ENCODE results near the gene DNM2.
"Not testable (repeated sequence)": the region's sequence is repeated elsewhere in the genome, so short reads cannot be mapped to it uniquely, and the experiment has no call there.

Gene DNM2

DNA sequence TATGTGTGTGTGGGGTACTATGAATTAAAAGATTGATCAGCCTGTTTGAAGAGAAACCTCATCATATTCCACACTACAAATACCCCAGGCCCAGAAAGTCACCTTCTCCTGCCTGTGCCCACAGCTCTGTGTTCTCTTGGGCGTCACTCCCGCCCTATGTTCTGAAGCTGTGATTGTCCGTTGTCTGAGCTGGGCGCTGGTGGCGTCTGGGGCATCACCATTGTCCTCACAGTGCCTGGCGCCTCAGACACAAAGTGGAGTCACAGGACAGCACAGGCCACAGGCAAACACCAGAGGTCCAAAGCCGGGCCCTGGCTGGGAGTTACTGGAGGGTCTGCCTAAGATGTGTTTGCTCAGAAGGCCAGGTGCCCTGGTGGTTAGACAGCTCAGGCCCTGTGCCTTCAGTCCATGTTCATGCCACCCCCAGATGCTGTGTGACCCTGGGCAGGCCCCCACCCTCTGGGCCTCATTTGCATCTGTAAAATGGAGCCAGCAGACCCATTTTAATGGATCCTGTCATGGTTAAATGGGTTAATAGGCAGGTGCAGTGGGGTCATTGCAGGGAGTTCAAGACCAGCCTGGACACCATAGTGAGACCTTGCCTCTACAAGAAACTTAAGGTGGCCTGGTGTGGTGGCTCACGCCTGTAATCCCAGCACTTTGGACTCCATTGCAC lies 34.5 kb downstream of the DNM2 start:
- no peak for DNase-seq (ENCODE audit: low read depth in 2 of 2)

DNA sequence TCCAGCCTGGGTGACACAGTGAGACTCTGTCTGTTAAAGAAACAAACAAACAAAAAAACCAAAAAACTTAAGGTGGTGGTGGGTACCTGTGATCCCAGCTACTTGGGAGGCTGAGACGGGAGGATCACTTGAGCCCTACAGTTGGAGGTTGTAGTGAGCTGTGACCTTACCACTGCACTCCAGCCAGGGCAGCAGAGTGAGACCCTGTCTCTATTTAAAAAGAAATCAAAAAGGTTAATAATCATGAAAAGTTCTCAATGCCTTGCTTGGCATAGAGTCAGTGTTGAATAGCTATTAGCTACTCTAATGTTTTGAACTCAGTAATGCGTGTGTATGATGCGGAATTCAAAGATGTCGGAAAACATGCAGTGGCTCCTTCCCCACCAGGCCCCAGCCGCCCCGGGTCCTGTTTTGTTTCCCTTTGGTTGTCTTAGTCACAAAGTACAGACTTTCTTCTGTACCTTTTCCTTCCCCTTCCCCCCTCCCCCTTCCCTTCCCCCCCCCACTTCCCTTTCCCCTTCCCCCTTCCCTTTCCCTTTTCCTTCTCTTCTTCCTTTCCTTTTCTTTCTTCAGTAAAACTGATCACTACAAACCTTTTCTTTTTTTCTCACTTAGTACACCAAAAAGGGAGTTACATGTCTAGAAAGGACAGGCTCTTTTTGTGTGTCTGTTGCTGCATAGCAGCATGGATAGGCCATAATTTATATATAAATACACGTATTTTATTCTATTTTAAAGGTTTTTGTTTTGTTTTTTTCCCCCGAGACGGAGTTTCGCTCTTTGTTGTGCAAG lies 35.2 kb downstream of the DNM2 start:
- DNase-seq (ENCODE audit: low read depth in 2 of 2) = no peak

DNA sequence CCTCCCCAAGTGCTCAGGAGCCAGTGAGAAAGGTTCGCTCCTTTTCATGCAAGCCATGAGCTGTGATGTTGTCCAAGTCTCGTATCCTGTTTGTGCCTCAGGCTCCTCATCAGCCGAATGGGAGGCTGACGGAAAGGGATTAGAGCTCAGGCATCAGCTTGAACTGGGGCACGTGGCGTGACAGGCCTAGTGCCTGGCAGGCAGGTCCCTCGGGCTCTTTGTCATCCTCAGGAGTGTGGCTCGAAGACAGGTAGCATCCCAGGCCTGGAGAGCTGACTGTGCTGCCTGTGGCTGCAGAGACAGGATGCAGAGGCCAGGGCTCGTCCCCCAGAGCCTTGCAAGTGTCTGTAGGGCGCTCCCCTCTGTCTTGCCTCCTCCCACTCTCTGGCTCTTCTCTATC lies 38.5 kb downstream of the DNM2 start:
- no peak for DNase-seq (ENCODE audit: low read depth in 2 of 2)

DNA sequence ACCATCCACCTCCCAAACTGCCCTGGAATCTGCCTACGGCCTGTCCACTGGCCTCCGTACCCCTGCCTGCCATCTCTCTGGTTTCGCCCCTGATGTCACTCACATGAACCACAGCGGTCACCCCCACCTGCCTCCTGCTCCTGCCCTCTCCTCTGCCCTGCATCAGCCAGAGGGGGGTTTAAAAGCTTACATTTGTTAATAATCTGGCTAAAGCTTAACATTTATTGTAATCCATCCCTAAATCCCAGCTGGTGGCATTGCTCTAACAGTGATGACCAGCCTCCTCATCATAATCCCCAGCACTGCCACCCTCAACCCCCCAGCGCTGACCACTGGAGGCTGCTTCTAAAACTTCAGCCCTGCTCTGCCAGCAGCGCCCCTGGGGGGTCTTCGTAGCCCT lies 38.9 kb downstream of the DNM2 start:
- DNase-seq (ENCODE audit: low read depth in 2 of 2) = no peak

DNA sequence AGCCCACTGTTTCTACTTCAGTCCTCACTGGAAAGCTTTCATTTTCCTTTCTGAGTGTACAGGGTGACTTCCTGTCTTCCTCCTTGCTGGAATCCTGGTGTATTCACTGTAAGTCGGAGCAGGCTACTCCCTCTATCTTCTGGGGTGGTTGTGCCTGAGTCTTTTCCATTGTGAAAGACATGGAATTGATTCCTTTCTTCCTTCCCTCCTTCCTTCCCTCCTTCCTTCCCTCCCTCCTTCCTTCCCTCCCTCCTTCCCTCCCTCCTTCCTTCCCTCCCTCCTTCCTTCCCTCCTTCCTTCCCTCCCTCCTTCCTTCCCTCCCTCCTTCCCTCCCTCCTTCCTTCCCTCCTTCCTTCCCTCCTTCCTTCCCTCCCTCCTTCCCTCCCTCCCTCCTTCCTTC lies 40.2 kb downstream of the DNM2 start:
- not testable (repeated sequence) for DNase-seq (ENCODE audit: low read depth in 2 of 2)

DNA sequence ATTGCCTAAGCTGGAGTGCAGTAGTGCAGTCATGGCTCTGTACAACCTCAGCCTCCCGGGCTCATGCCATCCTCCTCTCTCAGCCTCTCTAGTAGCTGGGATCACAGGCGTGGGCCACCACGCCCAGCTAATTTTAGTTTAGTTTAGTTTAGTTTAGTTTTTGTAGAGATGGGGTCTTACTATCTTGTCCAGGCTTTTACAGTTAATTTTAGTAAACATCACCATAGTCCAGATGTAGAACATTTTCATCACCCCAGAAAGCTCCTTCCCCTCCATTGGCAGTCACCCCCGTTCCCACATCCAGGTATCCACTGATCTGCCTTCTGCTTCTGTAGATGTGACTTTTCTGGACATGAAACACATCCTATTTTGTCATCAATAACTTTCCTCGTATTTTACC lies 41.1 kb downstream of the DNM2 start:
- DNase-seq (ENCODE audit: low read depth in 2 of 2) = no peak

DNA sequence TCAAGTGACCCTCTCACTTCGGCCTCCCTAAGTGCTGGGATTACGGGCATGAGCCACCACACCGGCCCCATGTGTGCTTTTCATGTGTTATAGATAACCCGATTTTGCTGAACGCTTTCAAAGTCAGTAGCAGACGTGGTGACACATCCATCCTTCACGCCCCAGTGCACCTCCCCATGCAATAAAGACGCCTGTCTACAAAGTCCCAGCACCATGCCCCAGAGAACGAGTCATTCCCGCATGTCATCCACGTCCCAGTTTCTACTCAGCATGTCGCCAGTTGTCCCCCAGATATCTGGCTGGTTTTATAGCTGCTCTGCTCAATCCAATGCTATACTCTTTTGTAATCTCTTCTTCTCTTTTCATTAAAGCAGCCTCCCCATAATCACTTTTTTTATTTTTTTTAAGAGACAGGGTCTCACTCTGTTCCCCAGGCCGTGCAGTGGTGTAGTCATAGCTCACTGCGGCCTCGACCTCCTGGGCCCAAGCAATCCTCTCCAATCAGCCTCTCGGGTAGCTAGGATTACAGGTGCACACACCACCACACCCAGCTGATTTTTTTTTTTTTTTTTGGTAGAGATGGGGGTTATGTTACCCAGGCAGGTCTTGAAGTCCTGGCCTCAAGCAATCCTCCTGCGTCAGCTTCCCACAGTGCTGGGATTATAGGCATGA lies 42.5 kb downstream of the DNM2 start:
- DNase-seq (ENCODE audit: low read depth in 2 of 2) = no peak

DNA sequence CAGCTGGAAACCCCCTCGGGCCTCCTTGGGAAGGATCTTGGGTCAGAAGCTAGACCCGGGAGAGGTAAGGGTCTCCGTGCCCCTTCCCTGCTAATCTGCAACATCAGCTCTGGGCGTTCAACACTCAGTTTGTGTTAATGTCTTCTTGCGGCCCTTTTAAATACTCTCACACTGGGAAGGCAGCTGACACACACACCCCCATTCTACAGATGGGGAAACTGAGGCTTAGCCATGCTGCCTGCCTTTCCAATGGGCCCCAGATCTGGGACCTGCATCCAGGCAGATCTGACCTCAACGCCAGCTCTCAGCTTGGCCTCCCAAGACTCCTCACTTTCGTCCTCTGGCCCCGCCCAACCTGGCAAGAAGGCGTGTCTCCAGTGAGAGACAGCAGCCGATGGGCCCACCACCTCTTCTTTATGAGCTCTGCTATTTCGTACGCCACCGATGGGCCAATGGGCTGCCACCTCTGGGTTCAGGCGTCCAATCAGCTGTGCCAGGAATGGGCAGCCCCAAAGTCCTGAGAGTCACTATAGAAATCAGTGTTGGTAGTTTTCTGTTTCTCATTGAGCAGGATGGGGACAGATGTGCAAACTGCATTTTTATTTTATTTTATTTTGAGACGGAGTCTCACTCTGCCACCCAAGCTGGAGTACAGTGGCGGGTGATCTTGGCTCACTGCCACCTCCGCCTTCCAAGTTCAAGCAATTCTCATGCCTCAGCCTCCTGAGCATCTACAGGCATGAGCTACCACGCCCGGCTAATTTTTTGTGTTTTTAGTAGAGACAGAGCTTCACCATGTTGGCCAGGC lies 43.8 kb downstream of the DNM2 start:
- no peak for DNase-seq (ENCODE audit: low read depth in 2 of 2)

DNA sequence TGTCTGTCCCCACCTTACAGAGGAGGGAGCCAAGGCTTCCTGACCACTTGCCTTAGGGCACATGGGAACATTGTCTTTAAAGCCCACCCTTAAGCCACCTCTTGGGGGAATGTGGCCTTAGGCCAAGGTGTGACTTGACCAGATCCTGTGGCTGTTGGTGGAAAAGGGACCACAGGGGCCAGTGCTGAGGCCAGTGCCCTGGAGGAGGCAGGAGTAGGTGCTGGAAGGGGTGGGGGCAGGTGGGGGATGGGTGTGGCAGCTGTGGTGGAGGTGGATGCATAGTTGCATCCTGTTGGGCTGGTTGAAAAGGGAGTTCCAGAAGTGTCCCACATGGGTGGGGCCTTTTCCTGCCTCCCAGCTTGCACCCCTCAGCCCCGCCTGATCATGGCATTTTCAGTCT lies 44.8 kb downstream of the DNM2 start:
- DNase-seq (ENCODE audit: low read depth in 2 of 2) = no peak

DNA sequence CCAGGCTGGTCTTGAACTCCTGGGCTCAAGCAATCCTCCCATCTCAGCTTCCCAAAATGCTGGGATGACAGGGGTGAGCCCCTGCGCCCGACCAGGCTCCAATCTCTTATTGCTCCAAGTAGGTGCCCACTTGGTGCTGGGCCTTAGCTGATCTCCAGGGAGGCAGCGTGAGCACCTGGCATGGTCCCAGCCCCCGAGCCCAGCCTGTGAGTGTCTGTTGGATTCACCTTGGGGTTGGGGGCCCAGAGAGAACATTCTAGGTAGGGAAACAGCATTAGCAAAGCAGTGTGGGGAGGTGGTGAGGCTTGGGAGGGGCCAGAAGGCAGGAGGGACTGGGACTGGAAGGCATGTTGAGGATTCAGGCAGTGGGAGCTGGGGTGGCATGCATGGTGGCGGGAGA lies 45.5 kb downstream of the DNM2 start:
- DNase-seq (ENCODE audit: low read depth in 2 of 2) = no peak

DNA sequence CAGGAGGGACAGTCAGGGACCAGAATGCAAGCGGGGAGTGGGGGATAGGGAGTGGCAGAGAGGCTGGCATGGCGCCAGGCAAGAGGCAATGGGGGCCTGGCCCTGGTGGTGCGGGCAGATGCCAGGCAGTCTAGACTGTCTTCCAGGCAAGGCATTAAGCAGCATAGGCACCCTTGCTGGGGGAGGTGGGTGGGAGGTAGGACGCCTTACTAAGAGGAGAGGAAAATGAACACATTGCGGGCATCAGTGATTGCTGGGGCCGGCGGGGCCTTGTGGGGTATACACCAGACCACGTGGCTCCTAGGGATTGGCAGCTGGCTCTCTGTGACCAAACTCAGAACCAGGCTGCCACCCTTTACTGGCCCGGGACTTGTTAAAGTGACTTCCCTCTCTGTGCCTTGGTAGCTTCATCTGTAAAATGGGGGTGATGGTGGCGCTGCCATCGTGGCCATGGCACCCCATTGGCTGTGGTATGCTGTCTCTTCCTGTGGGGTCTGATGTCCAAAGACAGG lies 46.0 kb downstream of the DNM2 start:
- DNase-seq (ENCODE audit: low read depth in 2 of 2) = no peak

DNA sequence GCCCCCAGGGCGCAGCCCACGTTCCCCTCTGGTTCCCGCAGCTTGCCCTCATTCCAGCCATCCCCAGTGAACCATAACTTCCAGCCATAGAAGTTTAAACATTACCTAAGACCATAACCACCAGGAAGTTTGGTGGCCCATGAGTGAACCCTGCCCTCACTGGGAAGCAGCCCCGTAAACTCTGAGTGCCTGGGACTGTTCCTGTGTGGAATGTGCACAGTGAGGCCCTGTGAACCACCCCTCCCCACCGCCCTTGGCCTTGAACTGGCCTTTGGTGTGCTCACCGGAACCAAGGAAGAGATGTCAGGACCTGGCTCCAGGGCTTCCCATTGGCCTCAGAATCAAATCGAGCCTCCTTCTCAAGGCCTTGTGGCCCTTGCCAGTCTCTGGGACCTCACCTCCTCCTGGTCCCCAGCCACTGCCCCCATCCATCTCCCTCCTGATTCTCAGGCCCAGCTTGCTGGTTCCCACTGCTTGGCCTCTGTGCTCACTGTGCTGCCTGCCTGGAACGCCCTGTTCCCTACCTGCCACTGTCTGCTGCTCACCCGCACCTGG lies 46.5 kb downstream of the DNM2 start:
- no peak for DNase-seq (ENCODE audit: low read depth in 2 of 2)

DNA sequence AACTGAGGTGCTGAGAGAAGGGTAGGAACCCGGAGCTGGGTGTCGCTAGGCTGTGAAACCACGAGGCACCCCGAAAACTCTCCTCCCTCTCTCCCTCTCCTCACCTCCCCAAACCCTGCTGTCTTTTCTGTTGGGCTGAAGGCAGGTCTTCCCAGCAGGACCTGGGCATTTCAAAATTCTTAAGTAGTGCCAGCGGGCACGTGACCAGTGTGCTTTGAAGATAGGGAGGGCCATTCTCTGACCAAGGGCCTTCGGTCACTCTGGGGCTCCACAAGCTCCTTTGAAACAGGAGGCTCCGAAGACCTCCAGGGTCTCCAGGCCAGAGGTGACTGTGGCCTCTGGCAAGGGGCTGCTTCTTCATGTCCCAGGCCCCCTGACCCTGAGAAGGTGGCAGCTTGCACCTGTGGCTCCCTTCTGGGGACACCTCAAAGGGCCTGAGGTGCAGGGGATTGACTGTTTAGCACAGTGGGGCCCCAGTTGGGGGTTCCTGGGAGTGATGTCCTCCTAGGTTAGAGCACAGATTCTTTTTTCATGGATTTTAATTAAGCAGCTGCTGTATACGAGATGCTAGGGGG lies 48.3 kb downstream of the DNM2 start:
- no peak for DNase-seq (ENCODE audit: low read depth in 2 of 2)

DNA sequence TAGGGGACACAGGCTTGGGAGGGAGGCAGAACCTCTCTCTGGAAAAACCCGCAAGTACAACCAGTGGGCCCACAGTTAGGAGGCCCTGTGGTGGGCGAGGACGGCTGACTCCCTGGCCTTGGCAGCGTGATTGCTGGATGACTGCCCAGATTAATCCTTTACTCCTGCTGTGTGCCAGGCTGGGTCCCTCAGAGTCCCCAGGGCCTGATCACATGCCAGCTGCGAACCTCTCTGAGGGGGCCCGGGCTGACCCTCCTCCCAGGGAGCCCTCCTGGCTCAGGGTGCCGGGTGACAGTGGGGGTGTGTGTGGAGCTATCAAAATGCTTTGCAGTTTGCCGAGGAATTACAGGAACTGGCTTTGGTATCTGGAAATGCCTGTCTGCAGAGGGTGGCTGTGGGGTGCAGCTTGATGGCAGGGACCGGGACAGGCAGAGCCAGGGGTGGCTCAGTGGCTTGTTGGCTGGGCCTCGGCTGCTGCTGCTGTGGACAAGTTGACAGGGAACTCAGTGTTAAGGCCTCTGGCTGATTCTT lies 48.9 kb downstream of the DNM2 start:
- DNase-seq (ENCODE audit: low read depth in 2 of 2) = no peak

DNA sequence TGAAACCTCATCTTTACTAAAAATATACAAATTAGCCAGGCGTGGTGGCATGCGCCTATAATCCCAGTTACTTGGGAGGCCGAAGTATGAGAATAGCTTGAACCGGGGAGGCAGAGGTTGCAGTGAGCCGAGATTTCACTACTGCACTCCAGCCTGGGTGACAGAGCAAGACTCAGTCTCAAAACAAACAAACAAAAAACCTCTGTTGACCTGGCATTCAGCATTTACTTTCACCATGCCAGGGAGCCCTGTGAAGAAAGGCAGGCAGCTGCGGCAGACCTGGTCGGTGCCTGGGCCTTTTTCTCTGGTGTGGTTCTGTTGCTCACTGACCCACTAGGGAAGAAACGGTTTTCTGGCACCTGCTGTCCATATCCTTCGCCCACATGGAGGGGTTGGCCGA lies 49.8 kb downstream of the DNM2 start:
- no peak for DNase-seq (ENCODE audit: low read depth in 2 of 2)

DNA sequence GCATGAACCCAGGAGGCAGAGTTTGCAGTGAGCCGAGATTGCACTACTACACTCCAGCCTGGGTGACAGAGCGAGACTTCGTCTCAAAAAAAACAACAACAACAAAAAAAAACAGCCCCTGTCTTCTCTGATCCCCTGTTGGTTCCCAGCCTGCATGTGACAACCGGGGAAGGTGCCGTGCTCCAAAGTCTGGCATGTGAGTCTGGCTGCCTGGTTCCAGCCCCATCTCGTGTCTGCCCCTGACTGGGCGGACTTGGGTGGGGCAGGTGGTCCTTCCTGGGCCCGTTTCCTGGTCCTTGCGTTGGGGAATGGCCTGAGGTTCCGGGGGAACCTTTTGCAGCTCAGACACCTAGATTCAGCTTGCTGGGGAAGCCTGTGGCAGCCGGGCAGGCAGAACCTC lies 50.5 kb downstream of the DNM2 start:
- DNase-seq (ENCODE audit: low read depth in 2 of 2) = no peak

DNA sequence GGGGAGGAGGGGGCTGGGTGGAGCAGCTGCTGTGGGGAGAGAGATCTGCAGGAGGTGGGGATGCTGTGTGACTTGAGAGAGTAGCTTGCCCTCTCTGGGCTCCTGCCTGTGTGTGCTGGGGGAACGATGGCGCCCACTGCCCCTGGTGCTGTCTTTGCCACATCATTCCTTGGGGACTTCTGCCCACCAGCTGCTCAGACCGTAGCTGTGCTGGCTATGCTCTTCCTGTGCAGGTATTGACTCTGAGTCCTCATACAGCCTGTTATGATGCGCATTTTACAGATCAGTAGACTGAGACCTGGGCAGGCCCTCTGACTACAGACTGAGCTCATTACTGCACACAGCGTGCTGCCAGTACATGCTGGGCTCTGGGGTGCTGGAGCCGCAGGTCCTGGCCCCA lies 51.1 kb downstream of the DNM2 start:
- DNase-seq (ENCODE audit: low read depth in 2 of 2) = no peak

DNA sequence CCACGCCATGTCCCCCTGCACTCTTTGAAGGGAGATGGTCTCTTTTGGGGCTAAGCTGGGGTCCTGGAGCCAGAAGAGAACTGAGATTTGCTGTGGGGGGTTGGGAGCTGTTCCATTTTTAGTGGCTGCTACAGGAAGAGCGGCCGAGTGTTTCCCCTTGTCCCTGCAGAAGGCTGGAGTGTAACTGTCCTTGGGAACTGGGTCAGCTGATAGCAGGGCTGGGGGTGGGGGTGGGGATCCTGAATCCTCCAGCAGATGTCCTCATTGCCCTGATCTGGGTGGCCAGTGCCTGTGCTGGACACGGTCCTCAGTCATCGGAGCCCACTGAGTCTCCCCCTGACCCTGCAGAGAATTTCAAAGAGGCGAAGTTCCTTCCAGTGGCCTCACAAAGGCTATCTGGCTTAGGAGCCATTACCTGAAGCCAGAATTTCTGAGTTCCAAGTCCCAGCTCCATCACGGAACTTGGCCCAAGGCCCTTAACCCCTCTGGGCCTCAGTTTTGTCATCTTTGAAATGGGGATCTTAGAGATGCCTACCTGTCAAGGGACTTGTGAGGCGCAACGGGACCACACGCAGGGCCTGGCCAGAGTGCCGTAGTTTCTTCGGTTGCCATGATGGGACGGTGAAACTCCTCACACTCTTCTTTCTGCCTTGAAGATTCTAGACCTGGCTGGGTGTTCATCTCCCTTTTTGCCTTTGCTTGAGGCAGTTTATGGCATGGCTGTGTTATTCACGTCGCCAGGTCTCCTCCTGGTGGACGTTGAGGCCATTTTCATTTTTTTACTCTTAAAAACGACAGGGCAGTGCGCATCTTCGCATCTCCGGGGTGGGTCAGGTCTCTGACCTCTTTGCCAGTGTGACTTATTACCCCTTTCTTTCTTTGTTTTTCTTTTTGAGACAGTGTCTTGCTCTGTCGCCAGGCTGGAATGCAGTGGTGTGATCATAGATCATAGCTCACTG lies 51.9 kb downstream of the DNM2 start:
- no peak for DNase-seq (ENCODE audit: low read depth in 2 of 2)

DNA sequence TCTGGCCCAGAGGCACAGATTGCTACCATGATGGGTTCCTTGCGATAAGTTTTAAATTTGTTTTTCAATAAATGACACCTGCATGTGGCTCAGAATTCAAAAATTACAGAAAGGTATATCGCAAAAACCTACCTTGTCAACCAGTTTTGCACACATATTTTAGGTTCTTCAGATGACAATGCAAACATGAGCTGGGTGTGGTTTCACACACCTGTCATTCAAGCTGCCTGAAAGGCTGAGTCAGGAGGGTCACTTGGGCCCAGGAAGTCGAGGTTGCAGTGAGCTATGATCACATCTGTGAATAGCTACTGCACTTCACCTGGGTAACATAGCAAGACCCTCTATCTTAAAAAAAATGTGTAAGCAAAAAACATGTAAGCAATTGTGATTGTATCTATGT lies 56.1 kb downstream of the DNM2 start:
- DNase-seq (ENCODE audit: low read depth in 2 of 2) = no peak

DNA sequence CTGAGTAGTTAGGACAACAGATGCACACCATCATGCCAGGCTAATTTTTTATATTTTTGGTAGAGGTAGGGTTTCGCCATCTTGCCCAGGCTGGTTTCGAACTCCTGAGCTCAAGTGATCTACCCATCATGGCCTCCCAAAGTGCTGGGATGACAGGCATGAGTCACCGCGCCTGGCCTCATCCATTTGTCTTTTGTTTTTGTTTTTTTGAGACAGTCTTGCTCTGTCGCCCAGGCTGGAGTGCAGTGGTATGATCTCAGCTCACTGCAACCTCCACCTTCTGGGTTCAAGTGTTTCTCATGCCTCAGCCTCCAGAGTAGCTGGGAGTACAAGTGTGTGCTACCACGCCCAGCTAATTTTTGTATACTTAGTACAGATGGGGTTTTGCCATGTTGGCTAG lies 57.0 kb downstream of the DNM2 start:
- no peak for DNase-seq (ENCODE audit: low read depth in 2 of 2)
